NCI-H510A (cell line): ENCODE data around the gene RASGEF1B.
"Not testable (repeated sequence)": the region's sequence is repeated elsewhere in the genome, so short reads cannot be mapped to it uniquely, and the experiment has no call there.

Experiments used
- DNase-seq: peaks from one replicate; lab custom pipeline; 2025; lab: John Stamatoyannopoulos, UW

The RASGEF1B gene

GRCh38 chr4:81429607-81430006 lies 42.1 kb downstream of the RASGEF1B start:
- no peak for DNase-seq

GRCh38 chr4:81429031-81429430 lies 42.7 kb downstream of the RASGEF1B start:
- no peak for DNase-seq

GRCh38 chr4:81428002-81428401 lies 43.7 kb downstream of the RASGEF1B start:
- no peak for DNase-seq

- DNase-seq = no peak
These were observed 44.3 kb downstream of the RASGEF1B start for GRCh38 chr4:81427344-81427821.

- no peak for DNase-seq
These were observed 44.9 kb downstream of the RASGEF1B start for GRCh38 chr4:81426770-81427289.

DNA sequence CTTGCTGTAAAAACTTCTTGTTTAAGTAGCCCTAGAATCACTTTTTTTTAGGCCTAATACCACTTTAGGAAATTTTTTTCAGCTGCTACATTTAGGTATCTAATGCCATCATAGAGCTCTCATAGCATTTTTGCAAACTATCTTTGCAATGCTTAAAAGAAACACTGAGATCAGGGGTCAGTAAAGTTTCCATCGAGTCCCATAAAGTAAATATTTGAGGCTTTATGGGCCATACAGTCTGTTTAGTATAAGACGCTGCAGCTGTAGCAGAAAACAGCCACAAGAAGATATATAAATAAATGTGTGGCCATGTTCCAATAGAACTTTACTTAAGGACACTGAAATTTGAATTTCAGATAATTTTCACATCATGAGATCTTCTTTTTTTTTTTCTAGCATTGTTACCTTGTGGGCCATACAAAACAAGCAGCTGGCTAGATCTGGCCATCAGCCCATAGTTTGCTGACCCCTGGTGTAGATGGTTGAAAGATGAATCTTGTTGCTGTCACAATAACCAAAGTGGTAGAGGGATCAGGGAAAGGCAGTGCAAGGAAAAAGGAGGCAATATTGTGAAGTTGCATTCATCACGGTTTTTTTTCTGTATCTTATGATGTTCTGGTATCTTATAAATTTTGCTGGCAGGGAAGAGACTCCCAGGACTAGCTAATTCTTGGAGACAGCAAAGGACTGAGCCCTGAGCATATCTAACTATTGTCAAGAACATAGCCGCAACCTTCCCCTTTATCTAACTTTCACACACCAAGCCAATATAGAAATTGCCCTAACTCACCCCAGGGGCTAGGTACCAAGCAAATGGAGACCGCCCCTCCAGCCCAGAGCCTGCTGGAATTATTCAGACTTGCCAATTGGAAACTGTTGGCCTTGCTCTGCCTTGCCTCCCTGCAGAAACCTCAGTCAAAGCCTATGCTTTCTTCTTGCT lies 46.6 kb downstream of the RASGEF1B start:
- DNase-seq = no peak

DNA sequence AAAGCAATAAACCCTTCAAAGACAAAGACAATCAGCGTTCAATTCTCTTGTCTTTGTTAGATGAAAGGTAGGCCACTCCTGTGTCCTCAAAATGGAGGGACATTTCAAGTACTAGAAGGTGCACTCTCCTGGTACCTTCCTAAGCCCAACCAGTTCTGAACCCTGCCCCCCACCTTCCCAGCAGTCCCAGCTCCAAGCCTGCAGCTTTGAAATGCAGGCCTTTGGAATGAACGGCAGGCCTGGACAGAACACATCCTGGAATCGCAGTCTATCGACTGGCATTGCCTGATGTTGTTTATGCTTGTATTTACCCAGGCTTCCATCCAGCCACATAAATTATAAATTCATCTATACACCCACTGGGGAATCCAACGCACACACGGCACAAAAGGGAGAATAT lies 47.4 kb downstream of the RASGEF1B start:
- no peak for DNase-seq

DNA sequence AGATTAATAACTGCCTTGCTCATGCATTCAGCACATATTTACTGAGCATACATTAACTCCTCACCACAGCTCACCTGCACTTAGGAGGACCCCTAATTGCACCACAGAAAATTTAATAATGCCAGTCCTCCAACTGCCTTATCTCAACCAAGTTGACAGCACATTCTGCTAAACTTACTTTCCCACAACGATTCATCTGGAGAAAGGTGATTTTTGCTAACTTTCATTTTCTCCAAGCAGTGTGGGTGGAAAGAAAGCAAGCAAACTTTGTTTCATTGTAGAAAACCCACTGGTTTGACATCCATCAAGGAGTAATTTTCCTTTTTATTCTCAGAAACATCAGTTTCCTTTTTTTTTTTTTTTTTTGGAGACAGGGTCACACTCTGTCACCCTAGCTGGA lies 49.1 kb downstream of the RASGEF1B start:
- DNase-seq = no peak

DNA sequence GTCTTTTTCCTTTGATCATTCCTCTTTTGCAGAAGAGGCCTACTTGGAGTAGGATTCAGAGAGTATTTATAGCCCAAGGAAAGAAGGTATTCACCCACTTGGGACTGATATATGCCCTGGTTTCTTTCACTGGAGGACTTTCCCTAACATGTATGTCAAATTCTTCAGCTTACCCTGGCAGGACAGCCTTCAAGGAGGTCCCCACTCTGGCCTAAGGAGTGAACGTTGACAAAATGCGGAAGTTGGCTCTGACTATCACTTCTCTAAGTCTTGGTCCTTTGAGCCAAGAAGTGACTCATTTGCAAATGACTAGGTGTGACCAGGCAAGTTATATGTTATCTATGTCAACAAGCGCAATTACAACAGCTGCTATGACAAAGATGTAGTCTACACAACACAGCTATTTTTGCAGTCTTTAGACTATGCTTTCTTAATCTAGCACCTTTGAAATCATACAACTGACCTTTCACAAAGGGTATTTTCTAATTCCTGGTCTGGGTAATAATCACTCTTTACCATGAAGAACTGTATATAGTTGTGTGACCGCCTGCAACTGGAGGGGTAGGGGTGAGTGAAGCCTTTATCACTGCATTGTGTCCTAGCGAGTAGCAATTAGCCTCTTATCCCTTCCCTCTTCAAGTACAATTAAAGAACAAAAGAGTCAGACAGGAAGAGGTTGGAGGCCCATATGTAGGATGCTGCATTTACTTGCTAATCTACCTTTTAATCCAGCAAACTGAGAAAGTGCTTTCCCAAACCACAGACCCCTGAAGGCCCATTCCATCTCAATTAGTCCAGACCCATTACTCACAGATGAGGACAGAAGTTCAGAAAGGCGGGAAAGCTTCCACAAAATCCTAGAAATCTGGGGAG lies 50.1 kb downstream of the RASGEF1B start:
- DNase-seq = no peak

DNA sequence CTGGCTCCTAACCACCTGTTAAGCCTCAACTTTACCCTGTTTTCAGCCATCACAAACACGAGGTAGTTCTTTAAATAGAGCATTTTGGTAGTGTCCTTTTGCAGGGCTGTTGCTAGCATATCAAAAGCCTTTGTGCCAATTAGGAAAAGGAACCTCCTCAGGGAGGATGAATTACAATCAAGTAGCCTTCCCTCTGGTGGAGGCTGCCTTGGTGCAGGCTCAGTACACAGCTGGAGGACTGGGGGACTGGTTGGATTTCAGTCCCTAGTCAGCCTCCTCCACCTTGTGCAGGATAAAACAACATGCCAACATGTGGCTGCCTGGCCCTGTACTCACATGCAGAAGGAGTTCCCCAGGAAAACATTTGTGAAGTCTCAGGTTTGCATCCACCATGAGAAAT lies 53.1 kb downstream of the RASGEF1B start:
- no peak for DNase-seq

DNA sequence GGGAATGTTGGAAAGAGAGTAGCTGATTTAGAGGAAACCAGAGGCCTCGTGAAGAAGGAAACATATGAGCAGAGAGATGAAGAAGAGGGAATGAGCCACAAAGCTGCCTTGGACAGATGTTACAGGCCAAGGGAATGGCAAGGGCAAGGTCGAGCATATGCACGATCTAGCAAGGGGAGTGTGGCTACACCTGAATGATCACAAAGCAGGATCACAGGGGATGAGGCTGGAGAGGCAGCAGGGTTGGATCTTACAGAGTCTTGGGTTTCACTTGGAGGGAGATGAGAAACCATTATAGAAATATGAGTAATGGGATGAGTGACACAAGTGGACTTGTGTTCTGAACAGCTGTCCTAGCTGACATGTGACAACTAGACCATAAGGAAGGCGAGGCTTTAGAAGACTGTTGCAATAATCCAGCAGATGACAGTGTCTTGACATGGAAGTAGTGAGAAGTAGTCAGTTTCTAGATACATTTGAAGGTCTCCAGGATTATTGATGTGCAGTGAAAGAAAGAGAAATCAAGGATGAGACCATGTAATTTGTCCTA lies 58.7 kb downstream of the RASGEF1B start:
- no peak for DNase-seq

- no peak for DNase-seq
These were observed 61.0 kb downstream of the RASGEF1B start for GRCh38 chr4:81410680-81411079.

DNA sequence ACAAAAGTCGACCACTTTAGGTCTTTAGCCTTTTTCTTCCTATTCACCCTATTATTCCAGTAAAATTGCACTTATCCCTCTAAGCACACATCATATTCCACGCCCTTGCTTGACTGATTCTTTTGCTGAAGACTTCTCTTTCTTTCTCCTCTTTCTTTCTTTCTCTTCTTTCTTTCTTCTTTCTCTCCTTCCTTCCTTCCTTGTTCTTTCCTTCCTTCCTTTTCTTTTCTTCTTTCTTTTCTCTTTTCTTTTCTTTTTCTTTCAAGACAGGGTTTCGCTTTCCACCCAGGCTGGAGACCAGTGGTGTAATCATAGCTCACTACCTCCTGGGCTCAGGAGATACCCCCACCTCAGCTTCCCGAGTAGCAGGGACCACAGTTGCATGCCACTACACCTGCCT lies 61.9 kb downstream of the RASGEF1B start:
- no peak for DNase-seq

- no peak for DNase-seq
These were observed 63.4 kb downstream of the RASGEF1B start for GRCh38 chr4:81408341-81408740.

- no peak for DNase-seq
These were observed 64.0 kb downstream of the RASGEF1B start for GRCh38 chr4:81407726-81408125.

- DNase-seq = not testable (repeated sequence)
These were observed 65.2 kb downstream of the RASGEF1B start for GRCh38 chr4:81406481-81406880.

DNA sequence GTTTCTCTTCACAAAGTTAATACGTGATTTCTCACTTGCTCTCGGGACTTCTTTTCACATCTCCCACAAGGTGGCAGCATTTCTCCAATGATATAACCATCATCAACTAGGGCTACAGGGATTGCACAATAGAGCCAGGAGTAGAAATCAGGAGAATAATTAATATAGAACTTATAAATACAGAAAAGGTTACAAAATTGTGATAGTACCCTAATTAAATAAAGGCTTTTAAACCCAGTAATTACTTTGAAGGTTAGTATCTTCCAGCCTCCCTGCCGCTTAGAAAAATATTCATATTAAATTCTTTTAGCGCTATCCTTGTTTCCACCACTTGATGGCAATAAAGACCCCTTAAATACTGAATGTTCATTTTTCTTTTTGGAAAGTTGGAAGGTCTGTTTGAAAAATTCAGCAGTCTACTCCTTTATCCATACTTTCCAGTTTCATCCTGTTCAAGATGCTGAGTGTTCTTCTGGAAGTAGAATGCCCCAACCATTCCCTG lies 65.8 kb downstream of the RASGEF1B start:
- peak; percentile 41 for DNase-seq

DNA sequence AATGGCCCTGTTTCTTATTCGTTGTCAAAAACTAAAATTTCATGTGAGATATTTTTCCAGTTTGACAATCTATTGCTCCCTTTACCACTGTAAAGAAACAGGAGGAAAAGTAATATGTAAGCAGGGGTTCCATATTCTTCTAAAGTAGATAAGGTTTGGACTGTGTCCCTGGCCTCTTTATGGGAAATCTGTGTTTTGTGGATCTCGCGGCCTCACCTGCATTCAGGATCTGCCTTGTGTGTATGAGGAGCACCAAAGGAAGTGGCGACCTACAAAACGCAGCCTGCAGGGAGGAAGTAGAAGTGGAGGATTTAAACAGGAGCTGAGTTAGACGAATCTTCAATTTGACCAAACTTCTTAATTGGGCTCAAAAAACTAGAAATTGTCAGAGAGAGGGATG lies 67.0 kb downstream of the RASGEF1B start:
- DNase-seq = no peak

GRCh38 chr4:81404294-81404693 lies 67.4 kb downstream of the RASGEF1B start:
- DNase-seq = no peak

DNA sequence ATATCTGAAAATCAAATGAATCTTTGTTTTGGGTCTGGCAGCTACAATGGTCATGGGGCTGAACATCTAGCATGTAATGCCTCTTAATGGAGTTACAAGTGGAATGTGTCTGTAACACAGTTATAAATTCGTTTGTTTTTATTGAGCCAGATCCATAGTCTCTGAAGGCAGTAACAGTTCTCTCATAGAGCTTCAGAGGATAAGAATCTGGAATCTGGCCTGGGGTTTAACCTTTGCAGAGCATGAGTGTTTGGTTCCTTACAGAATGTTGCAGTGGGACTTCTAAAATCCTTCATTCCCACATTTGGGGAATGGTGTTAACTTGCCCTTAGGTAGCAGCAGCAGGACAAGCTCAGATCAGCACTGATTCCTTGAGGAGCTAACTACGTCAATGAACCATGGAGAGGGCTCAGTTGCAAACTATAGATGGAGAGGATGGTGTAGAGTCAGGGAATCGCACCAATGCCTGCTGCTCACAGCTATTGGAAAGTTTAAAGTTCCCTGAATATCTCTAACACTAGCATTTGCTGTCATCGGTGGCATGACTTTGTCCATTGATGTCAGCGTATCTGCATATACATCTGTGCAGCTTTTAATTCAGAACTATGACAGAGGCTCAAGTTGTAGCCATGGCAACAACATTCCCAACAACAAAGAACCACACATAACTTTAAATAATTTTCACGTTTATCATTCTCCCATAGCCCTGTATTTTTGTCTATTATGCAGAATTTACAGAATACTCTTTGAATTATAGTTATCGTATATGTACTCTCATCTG lies 72.2 kb downstream of the RASGEF1B start:
- DNase-seq = no peak

DNA sequence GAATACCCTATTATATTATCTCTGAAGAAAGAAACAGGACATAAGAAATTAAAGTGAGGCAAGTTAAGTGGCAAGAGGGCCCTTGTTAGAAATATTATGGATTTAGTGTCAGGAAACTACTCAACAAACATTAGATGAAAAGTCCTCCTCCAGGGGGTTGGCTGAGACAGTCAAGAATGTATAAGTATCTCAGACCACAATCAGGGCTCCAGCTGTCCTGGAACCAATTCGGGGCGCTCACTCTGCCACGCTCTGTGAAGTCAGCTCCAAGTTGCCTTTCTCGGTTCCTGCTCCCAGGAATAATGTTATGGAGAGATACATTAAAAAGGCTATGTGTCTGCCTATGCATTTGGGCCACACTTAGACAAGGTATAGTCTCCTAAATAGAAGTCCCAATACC lies 73.3 kb downstream of the RASGEF1B start:
- DNase-seq = no peak
